ENCODE results near the gene ORC5.
A peak's percentile ranks its signal among the peaks of the same experiment; 100 is the strongest.
"Not testable (repeated sequence)": the region's sequence is repeated elsewhere in the genome, so short reads cannot be mapped to it uniquely, and the experiment has no call there.

The ORC5 gene

DNA sequence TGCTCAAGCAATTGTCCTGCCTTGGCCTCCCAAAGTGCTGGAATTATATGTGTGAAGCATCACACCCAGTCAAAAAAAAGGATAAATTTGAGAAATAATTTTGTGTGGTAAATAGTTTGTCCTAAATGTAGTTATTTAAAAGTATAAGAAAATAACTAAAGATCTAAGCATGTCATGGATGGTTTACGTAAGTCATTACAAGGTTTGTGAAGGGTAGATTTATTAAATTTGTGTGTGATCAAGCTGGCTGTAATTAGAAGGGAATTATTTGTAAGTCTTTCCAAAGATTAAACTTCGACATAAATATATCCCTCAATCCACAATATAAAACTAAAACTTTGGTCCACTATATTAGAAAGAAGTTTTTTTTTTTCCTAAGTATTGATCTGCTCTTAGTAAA is 28.6 kb downstream of the ORC5 start:
- DNase-seq, result no peak

DNA sequence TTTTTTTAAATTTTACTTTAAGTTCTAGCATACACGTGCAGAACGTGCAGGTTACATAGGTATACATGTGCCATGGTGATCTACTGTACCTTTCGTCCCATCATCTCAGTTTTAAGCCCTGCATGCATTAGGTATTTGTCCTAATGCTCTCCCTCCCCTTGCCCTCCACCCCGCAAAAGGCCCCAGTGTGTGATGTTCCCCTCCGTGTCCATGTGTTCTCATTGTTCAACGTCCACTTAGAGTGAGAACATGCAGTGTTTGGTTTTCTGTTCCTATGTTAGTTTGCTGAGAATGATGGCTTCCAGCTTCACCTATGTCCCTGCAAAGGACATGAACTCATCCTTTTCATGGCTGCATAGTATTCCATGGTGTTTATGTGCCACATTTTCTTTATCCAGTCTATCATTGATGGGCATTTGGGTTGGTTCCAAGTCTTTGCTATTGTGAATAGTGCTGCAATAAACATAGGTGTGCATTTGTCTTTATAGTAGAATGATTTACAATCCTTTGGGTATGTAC is 30.2 kb downstream of the ORC5 start:
- DNase-seq, result not testable (repeated sequence)

DNA sequence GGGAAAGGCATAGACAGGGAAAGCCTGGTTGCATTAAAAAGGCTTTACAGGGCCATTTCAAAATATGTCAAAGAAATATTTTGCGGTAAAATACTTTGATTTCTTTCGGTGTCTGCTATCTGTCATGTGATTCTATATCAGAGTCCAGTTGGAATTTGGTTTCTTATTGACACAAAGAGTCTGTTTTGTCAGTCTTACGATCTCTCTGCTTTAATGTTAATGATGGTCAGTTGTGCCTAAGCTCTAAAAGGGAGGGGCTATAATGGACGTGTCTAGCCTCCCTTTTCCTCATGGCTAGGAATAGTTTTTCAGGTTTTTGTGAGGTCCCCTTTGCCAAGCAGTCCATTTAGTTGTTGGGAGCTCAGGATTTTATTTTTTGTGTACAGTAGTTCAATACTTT is 31.5 kb downstream of the ORC5 start:
- no peak for DNase-seq

GRCh38 chr7:104175361-104175984 is 32.3 kb downstream of the ORC5 start:
- no peak for DNase-seq

- no peak for DNase-seq
Observed at GRCh38 chr7:104174798-104175197, 33.0 kb downstream of the ORC5 start.

DNA sequence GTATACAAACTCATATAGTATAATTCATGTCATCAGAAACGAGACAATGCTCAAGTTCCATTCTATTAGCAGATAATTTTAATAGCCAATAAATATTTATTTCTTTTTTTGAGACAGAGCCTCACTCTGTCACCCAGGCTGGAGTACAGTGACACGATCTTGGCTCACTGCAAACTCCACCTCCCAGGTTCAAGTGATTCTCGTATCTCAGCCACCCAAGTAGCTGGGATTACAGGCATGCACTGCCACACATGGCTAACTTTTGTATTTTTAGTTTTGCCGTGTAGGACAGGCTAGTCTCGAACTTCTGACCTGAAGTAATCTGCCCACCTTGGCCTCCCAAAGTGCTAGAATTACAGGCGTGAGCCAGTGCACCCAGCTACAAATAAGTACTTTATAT is 45.7 kb downstream of the ORC5 start:
- DNase-seq, result no peak

DNA sequence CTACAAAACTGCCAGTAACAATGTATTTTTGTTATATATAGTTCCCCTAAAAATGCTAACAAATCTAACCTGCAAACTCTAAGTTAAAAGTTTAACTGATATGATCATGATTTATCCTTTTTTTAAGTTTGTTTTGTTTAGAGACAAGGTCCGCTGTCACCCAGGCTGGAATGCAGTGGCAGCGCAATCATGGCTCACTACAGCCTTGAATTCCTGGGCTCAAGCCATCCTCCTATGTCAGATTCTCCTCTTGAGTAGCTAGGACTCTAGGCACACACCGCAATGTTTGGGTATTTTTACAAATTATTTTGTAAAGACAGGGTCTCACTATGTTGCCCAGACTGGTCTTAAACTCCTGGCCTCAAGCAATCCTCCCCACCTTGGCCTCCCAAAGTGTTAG is 46.6 kb downstream of the ORC5 start:
- DNase-seq, result no peak

DNA sequence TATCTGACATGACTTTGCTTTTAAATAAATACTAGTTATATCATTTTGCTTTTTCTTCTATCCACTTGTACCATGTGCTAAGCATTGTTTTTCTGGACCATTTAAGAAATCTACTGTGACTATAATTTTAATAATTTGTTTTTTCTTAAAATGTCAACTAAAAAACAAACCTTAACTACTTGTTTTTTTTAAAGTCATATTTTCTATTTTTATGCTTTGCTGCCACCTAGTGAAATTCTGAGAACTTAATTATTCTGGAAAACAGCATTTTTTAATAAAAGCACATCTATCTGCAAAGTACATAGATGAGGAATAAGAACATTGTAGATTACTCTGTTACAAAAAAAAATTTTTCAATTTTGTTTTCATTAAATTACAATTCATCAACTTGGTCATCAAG is 47.4 kb downstream of the ORC5 start:
- peak; percentile 20 for DNase-seq

DNA sequence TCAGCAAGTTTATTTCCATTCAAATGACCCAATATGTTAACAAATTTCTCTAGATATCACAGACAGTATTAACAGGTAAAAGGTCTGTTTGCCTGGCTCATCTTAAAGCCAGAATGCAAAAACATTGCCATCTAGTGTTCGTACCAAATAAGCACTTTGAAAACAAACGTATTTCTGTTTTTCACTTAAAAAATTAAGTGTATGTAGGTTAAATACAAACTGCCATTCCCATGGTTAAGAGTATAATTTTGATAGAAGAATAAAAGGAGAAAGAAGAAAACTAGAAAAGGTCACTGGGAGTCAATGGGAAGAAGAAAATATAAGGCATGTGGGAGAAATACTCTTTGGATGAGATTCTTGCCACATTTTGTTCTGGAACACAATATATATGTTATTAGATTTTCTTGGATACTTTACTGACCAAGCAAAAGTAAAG is 51.0 kb downstream of the ORC5 start:
- peak; percentile 41 for DNase-seq

DNA sequence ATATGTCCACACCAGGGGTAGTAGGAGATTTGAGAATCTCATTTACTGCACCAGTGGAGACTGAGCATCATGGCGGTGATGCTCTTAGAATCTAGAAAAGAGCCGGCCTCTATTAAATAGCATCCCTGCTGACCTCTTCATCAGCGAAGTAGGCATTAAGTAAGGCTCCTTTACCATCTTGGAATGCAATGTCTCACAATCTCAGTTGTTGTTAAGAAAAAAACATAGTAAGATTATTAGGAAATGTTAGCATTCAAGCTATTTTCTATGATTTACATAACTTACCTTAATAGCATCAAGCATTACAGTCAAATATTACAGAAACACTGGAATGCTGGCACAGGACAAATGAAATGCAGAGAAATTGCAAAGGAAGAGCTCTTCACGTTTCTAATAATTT is 54.5 kb downstream of the ORC5 start:
- no peak for DNase-seq

GRCh38 chr7:104152468-104152867 is 55.3 kb downstream of the ORC5 start:
- no peak for DNase-seq

DNA sequence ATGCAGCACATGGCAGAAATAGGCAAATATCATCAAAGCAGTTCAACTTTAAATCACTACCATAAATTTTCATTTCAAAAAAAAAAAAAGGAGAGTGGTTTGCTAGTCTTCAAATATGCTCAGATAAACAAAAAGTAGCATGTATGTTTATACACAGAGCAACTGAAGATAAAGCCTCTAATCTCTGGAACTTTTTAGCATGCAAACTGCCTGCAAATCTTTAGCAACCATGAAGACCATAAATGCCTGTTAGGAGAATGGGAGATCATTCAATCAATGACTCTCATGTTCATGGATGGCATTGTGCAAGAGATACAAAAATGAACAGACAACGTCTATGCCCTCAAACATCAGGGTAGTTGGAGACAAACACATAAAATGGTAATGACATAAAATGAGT is 57.3 kb downstream of the ORC5 start:
- DNase-seq, result no peak

- no peak for DNase-seq
Observed at GRCh38 chr7:104149822-104150221, 58.0 kb downstream of the ORC5 start.

DNA sequence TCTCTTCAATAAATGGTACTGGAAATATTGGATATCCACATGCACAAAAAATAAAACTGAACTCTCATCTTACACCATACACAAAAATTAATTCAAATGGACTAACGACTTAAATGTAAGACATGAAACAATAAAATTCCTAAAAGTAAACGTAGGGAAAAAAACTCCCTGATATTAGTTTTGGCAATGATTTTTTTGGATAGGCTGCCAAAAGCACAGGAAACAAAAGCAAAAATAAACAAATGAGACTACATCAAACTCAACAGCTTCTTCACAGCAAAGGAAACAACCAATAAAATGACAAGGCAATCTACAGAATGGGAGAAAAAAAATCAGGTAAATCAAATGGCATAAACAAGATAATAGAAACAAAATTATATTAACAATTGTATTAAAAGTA is 65.7 kb downstream of the ORC5 start:
- no peak for DNase-seq

DNA sequence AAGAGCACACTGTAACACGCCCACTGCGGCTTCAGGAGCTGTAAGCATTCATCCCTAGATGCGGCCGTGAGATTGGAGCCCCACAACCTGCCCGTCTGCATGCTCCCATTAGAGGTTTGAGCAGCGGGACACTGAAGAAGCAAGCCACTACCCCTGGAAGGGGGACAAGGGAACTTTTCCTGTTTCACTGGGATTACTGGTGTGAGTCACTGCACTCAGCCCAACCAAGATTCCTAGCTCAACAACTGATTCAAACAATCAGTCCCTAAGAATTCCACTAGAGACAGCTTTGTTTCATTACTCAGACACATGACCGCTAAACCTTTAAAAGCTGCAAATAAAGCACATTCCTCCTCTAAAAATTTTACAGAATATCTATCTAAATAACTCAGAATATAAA is 69.8 kb downstream of the ORC5 start:
- DNase-seq, result peak; percentile 63

DNA sequence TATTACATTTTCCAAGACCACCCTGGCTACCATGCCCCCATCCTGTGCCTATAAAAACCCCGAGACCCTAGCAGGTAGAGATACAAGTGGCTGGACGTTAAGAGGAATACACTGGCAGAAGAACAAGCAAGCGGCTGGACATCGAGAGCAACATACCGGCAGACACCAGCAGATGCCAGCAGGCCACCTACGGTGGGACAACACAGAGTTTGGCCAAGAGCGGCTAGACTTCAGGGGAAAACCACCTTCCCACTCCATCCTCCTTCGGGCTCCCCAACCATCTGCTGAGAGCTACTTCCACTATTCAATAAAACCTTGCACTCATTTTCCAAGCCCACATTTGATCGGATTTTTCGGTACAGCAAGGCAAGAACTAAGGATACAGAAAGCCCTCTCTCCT is 70.3 kb downstream of the ORC5 start:
- DNase-seq, result no peak

GRCh38 chr7:104136981-104137380 is 70.8 kb downstream of the ORC5 start:
- DNase-seq, result no peak

GRCh38 chr7:104136561-104136960 is 71.3 kb downstream of the ORC5 start:
- no peak for DNase-seq

DNA sequence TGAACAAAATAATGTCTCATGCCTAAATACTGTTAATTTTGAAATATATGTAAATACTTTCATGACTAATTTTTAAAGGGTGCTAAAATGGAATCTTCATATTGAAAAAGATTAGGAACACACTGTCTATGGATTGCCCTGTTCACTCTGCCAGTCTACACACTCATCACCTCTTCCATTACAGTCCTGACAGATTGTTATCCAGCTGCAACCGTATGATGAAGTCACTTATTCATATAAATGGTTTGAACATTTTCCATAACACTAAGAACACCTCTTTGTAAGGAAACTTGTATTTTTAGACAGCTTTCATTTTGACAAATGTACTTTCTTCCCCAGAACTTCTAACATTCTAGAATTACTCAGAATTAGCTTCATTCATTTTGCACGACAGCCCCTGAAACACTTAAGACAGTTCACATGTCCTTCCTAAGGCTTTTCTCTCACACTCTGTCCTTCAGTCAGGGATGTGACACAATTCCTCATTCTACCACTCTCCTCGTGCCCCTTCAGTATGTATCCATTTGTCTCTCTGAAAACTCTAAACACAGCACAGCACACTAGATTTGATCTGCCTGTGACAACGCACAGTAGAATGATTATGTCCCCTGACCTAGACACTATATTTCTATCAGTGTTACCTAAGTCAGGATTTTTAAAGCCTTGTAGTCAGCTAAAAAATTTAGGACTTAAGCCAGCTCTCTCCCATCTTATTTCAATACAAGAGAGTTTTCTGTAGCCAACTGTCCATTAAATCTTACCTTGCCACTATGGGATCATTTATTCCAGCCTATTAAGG is 71.9 kb downstream of the ORC5 start:
- DNase-seq, result no peak

DNA sequence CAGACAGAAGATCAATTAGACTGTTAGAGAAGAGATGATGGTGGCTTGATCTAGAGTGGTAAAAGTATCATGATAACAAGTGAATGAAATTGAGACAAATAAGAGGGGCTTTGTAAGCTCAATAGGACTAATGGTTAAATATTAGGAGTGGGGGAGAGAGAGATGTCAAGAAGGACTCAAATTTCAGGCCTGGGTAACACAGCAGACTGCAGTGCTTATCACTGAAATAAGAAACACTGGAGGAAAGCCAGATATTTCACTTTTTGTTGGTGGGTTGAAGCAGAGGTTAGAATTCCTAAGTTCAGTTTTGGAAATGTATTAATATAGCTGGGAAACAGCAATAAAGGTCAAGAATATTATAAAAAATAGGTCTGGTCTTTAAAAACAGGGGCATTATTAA is 74.6 kb downstream of the ORC5 start:
- DNase-seq, result no peak

GRCh38 chr7:104130726-104131125 is 77.1 kb downstream of the ORC5 start:
- no peak for DNase-seq

GRCh38 chr7:104127204-104127603 is 80.6 kb downstream of the ORC5 start:
- DNase-seq, result no peak

DNA sequence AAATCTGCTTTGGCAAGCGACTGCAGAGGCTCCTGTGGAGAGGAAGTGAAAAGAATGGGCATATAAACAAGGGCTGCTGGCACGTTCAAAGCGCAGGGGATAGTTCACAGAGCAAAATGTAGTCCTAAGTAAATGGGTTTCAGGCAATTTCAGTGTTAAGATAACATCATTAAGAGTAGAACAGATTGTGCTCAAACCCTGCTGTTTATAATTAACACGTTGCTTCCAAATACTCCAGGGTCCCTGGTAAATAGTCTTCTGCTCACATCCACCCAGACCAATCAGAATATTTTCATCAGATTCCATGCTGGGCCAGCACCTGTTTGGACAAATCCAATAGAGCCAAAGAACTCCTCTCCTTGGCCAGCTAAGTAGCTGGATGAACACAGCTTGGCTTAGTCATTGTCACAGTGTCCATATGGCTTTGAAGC is 81.4 kb downstream of the ORC5 start:
- no peak for DNase-seq

DNA sequence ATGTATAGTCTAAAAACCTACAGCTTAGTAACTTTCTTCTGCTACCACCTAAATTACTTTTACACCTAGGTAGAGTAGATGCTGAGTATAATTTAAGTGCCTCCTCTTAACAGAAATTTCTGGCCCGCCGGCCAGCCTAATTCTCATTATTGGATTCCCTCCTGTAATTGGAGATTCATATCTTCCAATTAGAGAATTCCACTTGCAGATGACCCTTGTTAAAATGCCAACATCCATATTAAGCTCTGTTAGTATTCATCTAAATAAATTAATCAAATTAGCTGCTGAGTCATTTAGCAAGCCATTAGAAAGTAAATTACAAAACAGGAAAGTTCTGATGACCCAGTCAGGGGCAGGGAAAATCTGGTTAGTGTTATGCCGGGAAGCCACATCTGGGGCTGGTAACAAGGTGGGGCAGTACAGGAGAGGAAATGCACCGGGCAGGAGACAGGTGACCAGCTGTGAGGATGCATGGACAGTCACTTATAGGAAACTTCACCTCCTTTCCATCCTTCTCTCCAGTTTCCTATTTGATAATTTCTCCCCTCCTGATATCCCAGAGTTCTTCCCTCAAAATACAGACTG is 82.8 kb downstream of the ORC5 start:
- DNase-seq, result no peak
